ENCODE results near the gene PROCA1.
A peak's percentile ranks its signal among the peaks of the same experiment; 100 is the strongest.

Gene PROCA1
- 7.7 reads per million, percentile 27 among the genes with 10 or more reads in this experiment for total RNA-seq

- DNase-seq: peak; percentile 30
Observed at GRCh38 chr17:28711723-28712031, at the start of gene PROCA1. TSS of gene PROCA1 (minus strand) at chr17:28711888. CDS start at chr17:28711660, 228 bp downstream.

GRCh38 chr17:28760601-28761562 is 49.2 kb upstream of the PROCA1 start:
- no peak for DNase-seq

GRCh38 chr17:28759256-28759865 is 47.7 kb upstream of the PROCA1 start:
- DNase-seq: no peak

GRCh38 chr17:28758411-28759121 is 46.9 kb upstream of the PROCA1 start:
- no peak for DNase-seq

GRCh38 chr17:28756049-28756804 is 44.5 kb upstream of the PROCA1 start:
- no peak for DNase-seq

- no peak for DNase-seq
Observed at GRCh38 chr17:28755486-28755885, 43.8 kb upstream of the PROCA1 start.

GRCh38 chr17:28751600-28752366 is 40.1 kb upstream of the PROCA1 start:
- no peak for DNase-seq

GRCh38 chr17:28750178-28751047 is 38.7 kb upstream of the PROCA1 start:
- DNase-seq: peak; percentile 87

- DNase-seq: no peak
Observed at GRCh38 chr17:28749516-28750177, 38.0 kb upstream of the PROCA1 start.

- DNase-seq: no peak
Observed at GRCh38 chr17:28748852-28749515, 37.3 kb upstream of the PROCA1 start.

GRCh38 chr17:28747801-28748750 is 36.4 kb upstream of the PROCA1 start:
- no peak for DNase-seq

- no peak for DNase-seq
Observed at GRCh38 chr17:28747051-28747691, 35.5 kb upstream of the PROCA1 start.

GRCh38 chr17:28746611-28747050 is 34.9 kb upstream of the PROCA1 start:
- no peak for DNase-seq

- no peak for DNase-seq
Observed at GRCh38 chr17:28745786-28746411, 34.2 kb upstream of the PROCA1 start.

GRCh38 chr17:28744972-28745785 is 33.5 kb upstream of the PROCA1 start:
- DNase-seq: no peak
